K562 (cell line): ENCODE results near the gene CXCL12. TPM values are rescaled to one million over a fixed set of nuclear protein-coding genes. Genes with fewer than 3 reads are reported as not detected.

Source experiments
- ATAC-seq: fragments of 200-7000 bp; cut with Tn5 transposase; 3 replicates; pipeline ENCODE4 v1.9.1; 2020; ENCODE audit warnings: moderate library complexity
- BruUV-seq: library from RNA; stranded (reverse); fragments of 400-500 nt; replicated peaks from 2 replicates; lab custom pipeline; 2021; lab: Mats Ljungman, UMichigan
- CTCF ChIA-PET: fragments of 300-600 bp; formaldehyde crosslinking; extraction: SDS; loops from one replicate; lab custom pipeline; 2021; ENCODE audit warnings: low intra/inter-chr PET ratio; lab: Yijun Ruan, JAX
- POLR2A ChIA-PET: fragments of 300-600, 350-650 bp; sonication (Branson Sonifier 250); formaldehyde crosslinking; extraction: SDS; loops from one replicate; lab custom pipeline; 2021; ENCODE audit warnings: antibody characterized with exemption, inconsistent platforms; lab: Yijun Ruan, JAX
- DNase-seq, 4 experiments: peaks; one replicate each; pipeline versions ENCODE4 v3.0.0 to v3.0.0-alpha.2; 2011 to 2018; ENCODE audit warnings: low spot score in 3 of 4, mixed read lengths in 3 of 4; ENCODE audit errors: extremely low read depth in 1 of 4
- FAIRE-seq: peaks from 2 replicates; lab custom pipeline; 2011; peaks lifted over from hg19 to GRCh38; lab: Jason Lieb, UNC
- H2AFZ ChIP-seq: 2 replicates; pipeline ENCODE4 v1.6.0; 2011; ENCODE audit warnings: low read depth, low read length, control low read depth, inconsistent platforms
- H3K27ac ChIP-seq: fragments of 200-600 bp; 3 replicates; pipeline ENCODE4 v1.8.0; 2011; ENCODE audit warnings: low read depth, mild to moderate bottlenecking, control low read depth, inconsistent platforms, low read length, moderate library complexity, mixed read lengths; ENCODE audit errors: extremely low read depth
- H3K27me3 ChIP-seq, 2 experiments: fragments of 300-600 bp in 1 of 2; 2 replicates in 1 of 2; 3 replicates in 1 of 2; pipeline versions ENCODE4 v1.6.0 to v1.8.0; 2011; ENCODE audit warnings: inconsistent platforms in 2 of 2, low read length in 2 of 2, mild to moderate bottlenecking in 1 of 2, mixed read lengths in 1 of 2, moderate library complexity in 1 of 2; ENCODE audit not compliant: control insufficient read depth in 2 of 2, insufficient read depth in 2 of 2
- H3K36me3 ChIP-seq: fragments of 300-600 bp; 3 replicates; pipeline ENCODE4 v1.8.0; 2011; ENCODE audit warnings: mild to moderate bottlenecking, low read length, inconsistent platforms; ENCODE audit not compliant: control insufficient read depth, insufficient read depth
- H3K4me1 ChIP-seq, 2 experiments: fragments of 200-600 bp in 1 of 2; replicated peaks in 1 of 2; 2 replicates in 1 of 2; 3 replicates in 1 of 2; pipeline versions ENCODE4 v1.5.1 to v1.8.0; 2011; ENCODE audit warnings: inconsistent platforms in 2 of 2, low read length in 2 of 2, mild to moderate bottlenecking in 1 of 2, mixed read lengths in 1 of 2, moderate library complexity in 1 of 2; ENCODE audit not compliant: control insufficient read depth in 2 of 2, insufficient read depth in 2 of 2
- H3K4me2 ChIP-seq: 2 replicates; pipeline ENCODE4 v1.6.1; 2011; ENCODE audit warnings: low read length, control low read depth, inconsistent platforms, mixed read lengths; ENCODE audit not compliant: insufficient read depth
- H3K4me3 ChIP-seq: fragments of 200-600 bp; sonication (generic), shearing (Covaris generic); 2 replicates; pipeline ENCODE4 v1.5.1; 2016; ENCODE audit warnings: control low read depth, inconsistent platforms
- H3K79me2 ChIP-seq: fragments of 200-600 bp; 3 replicates; pipeline ENCODE4 v1.8.0; 2011; ENCODE audit warnings: low read length, inconsistent platforms; ENCODE audit not compliant: control insufficient read depth, insufficient read depth
- H3K9ac ChIP-seq, 2 experiments: 2 replicates each; pipeline versions ENCODE4 v1.6.0 to v1.6.1; 2011; ENCODE audit warnings: low read depth in 2 of 2, low read length in 2 of 2, control low read depth in 1 of 2, inconsistent platforms in 1 of 2, mild to moderate bottlenecking in 1 of 2, mixed read lengths in 1 of 2; ENCODE audit not compliant: insufficient read depth in 1 of 2
- H3K9me1 ChIP-seq: one replicate; pipeline ENCODE4 v1.6.0; 2011; ENCODE audit warnings: inconsistent platforms, mild to moderate bottlenecking, low read length, moderate library complexity; ENCODE audit not compliant: control insufficient read depth, insufficient read depth
- H3K9me3 ChIP-seq: replicated peaks from 2 replicates; pipeline ENCODE4 v1.5.1; 2011; ENCODE audit warnings: low read depth, low read length, inconsistent platforms; ENCODE audit not compliant: control insufficient read depth, insufficient read depth
- H4K20me1 ChIP-seq: replicated peaks from 2 replicates; pipeline ENCODE4 v1.6.1; 2011; ENCODE audit warnings: low read length, inconsistent platforms, mixed read lengths; ENCODE audit not compliant: control insufficient read depth, insufficient read depth
- ARNT ChIP-seq, 2 experiments: fragments of 450-650 bp; IDR thresholded peaks; 2 replicates each; pipeline ENCODE4 v1.6.1; 2016; ENCODE audit warnings: mild to moderate bottlenecking in 1 of 2
- CEBPB ChIP-seq: fragments of 450-650 bp; IDR thresholded peaks from 2 replicates; pipeline ENCODE4 v1.6.1; 2016; ENCODE audit warnings: missing genetic modification characterization, missing compliant biosample characterization
- ESRRA ChIP-seq: fragments of 450-650 bp; IDR thresholded peaks from 2 replicates; pipeline ENCODE4 v1.6.1; 2014; ENCODE audit warnings: low read depth, mild to moderate bottlenecking, moderate library complexity, borderline replicate concordance
- ETV1 ChIP-seq: fragments of 450-650 bp; conservative IDR thresholded peaks from 2 replicates; pipeline ENCODE4 v1.6.1; 2016; ENCODE audit warnings: missing genetic modification characterization, control low read depth, low read depth, missing compliant biosample characterization
- GATA2 ChIP-seq: sonication (generic); formaldehyde crosslinking; IDR thresholded peaks from 2 replicates; pipeline ENCODE4 v1.4.0; 2020; ENCODE audit warnings: mild to moderate bottlenecking, missing genetic modification reagents
- GTF2F1 ChIP-seq: IDR thresholded peaks from 2 replicates; pipeline ENCODE4 v1.6.1; 2011; ENCODE audit warnings: low read depth, low read length, improper control_type of control experiment
- HNRNPK ChIP-seq: fragments of 200-400 bp; formaldehyde crosslinking; IDR thresholded peaks from one replicate; pipeline ENCODE4 v1.6.1; 2018; ENCODE audit warnings: mild to moderate bottlenecking, low read depth, low read length; ENCODE audit not compliant: poor library complexity, severe bottlenecking
- L3MBTL2 ChIP-seq: fragments of 450-650 bp; IDR thresholded peaks from 2 replicates; pipeline ENCODE4 v1.6.1; 2016; ENCODE audit warnings: mild to moderate bottlenecking, moderate library complexity
- PRMT5 ChIP-seq: sonication (generic); formaldehyde crosslinking; IDR thresholded peaks from 2 replicates; pipeline ENCODE4 v1.5.0; 2020; ENCODE audit warnings: missing genetic modification reagents
- SIRT6 ChIP-seq: IDR thresholded peaks from one replicate; pipeline ENCODE4 v1.6.1; 2012; ENCODE audit warnings: low read depth, mild to moderate bottlenecking, control low read depth, inconsistent platforms, low read length, moderate library complexity
- U2AF2 ChIP-seq: fragments of 200-400 bp; formaldehyde crosslinking; optimal IDR thresholded peaks from 2 replicates; pipeline ENCODE3; 2017; ENCODE audit warnings: low read depth, mild to moderate bottlenecking, low read length
- ZBTB1 ChIP-seq: sonication (generic); formaldehyde crosslinking; IDR thresholded peaks from 2 replicates; pipeline ENCODE4 v1.8.1; 2023; ENCODE audit warnings: missing genetic modification reagents, low read depth, mild to moderate bottlenecking, borderline replicate concordance
- ZNF140 ChIP-seq: fragments of 250-450 bp; sonication (Bioruptor Pico); IDR thresholded peaks from 2 replicates; pipeline ENCODE4 v1.8.0; 2021; ENCODE audit warnings: moderate library complexity, mild to moderate bottlenecking, inconsistent platforms
- ZNF212 ChIP-seq: fragments of 450-650 bp; formaldehyde crosslinking; IDR thresholded peaks from 2 replicates; pipeline ENCODE4 v1.4.0; 2020; ENCODE audit warnings: mild to moderate bottlenecking
- ZNF347 ChIP-seq: fragments of 450-650 bp; formaldehyde crosslinking; IDR thresholded peaks from 2 replicates; pipeline ENCODE4 v1.4.0; 2020; ENCODE audit warnings: low read depth, mild to moderate bottlenecking, moderate library complexity
- ZNF655 ChIP-seq: fragments of 250-450 bp; sonication (Bioruptor Pico); IDR thresholded peaks from 2 replicates; pipeline ENCODE4 v1.5.0; 2021
- WGBS: fragments of 100-300 bp; shearing (Covaris generic); methylation state at CpG from one replicate; pipeline ENCODE4 v1.1.6; 2016; ENCODE audit warnings: low coverage, mixed read lengths; ENCODE audit not compliant: insufficient coverage; ENCODE audit errors: missing lambda C conversion rate; 5-methylcytosine and 5-hydroxymethylcytosine counted together
- in situ Hi-C: fragments of 300-500 bp; cut with MboI; formaldehyde crosslinking; loops from 4 replicates; pipeline ENCODE4 v1.15.0; 2018; ENCODE audit warnings: inconsistent platforms, mixed read lengths
- intact Hi-C: fragments of 100-400 bp; cut with micrococcal nuclease; formaldehyde crosslinking; loops from 2 replicates; pipeline ENCODE4 v1.14.2; 2022
- polyA plus RNA-seq, 8 experiments: library from polyadenylated mRNA; depleted of rRNA in 4 of 8; stranded (reverse) in 5 of 8; unstranded in 3 of 8; fragments of >200 nt; fragmentation: Nextera tagmentation in 2 of 8; fragmentation: Illumina TruSeq in 1 of 8; extraction: Ambion mirVana in 2 of 8; extraction: Trizol in 1 of 8; gene quantifications; 2 replicates each; pipeline versions ENCODE4 v1.2.1 to v1.2.3, GENCODE V29; 2011 to 2014; ENCODE audit warnings: inconsistent platforms in 1 of 8, missing spikeins in 1 of 8
- total RNA-seq, 7 experiments: library from RNA; depleted of rRNA in 6 of 7; stranded (reverse); fragments of >200 nt in 6 of 7; fragmentation: Illumina TruSeq in 2 of 7; extraction: Trizol in 2 of 7; gene quantifications; 2 replicates each; pipeline versions ENCODE4 v1.2.1 to v1.2.3, GENCODE V29; 2011 to 2021; ENCODE audit warnings: low replicate concordance in 1 of 7

The CXCL12 gene
- total and polyA plus RNA-seq, 9 of the 15 experiments (the other 6 are each of a cell fraction or from before 2014, with no cell fraction given): 0.18 TPM; not detected in 8

- no peaks in the 10 kb centered on the region for H3K9me3 ChIP-seq
- POLR2A ChIA-PET: interaction anchor here (0.6 to 1.2 kb wide), 2 partner anchors 11 to 14 kb away, joined by 3 to 5 read pairs; no protein-coding TSS in a partner anchor
- H3K4me2 ChIP-seq: no peak overlapping the region
- intact Hi-C loops (no loop called here), in situ Hi-C loops (no loop called here)
- no peak overlapping the region for H3K27ac ChIP-seq
- H3K27me3 ChIP-seq: peaks cover 3 to 14% of the 10 kb centered on the region in 2 experiments; a peak in 3 of 5 replicates
- 0% methylated on average over 12 of the region's 13 CpGs for WGBS
- peaks cover 4% of the 10 kb centered on the region; the same call in 1 of the 2 replicates for H4K20me1 ChIP-seq
- H3K36me3 ChIP-seq: no peaks in the 10 kb centered on the region
- FAIRE-seq (no peak), DNase-seq (no peak), ATAC-seq (no peak)
- no peak overlapping the region for H2AFZ ChIP-seq
- no peaks in the 10 kb centered on the region for H3K4me1 ChIP-seq
- no peaks in the 10 kb centered on the region for H3K79me2 ChIP-seq
- TF ChIP-seq ZNF140 (CRISPR knock-in tag) (no peak), ESRRA (no peak), ZNF212 (CRISPR knock-in tag) (no peak), L3MBTL2 (no peak)
- no peak overlapping the region for H3K4me3 ChIP-seq
- no peak overlapping the region for H3K9ac ChIP-seq
- CTCF ChIA-PET: no interaction called here
- no peaks in the 10 kb centered on the region for H3K9me1 ChIP-seq
- BruUV-seq: no TSS peak
Measured at GRCh38 chr10:44362866-44363711, 21.8 kb downstream of the CXCL12 start.

- H3K4me2 ChIP-seq: no peak overlapping the region
- BruUV-seq: no TSS peak
- no peak for ATAC-seq
- peaks cover 8 to 19% of the 10 kb centered on the region in 2 experiments; a peak in 3 of 5 replicates for H3K27me3 ChIP-seq
- no peak for DNase-seq
- CTCF ChIA-PET: no interaction called here
- H2AFZ ChIP-seq: no peak overlapping the region
- H3K36me3 ChIP-seq: no peaks in the 10 kb centered on the region
- no peak overlapping the region for H3K9ac ChIP-seq
- POLR2A ChIA-PET: interaction anchor here (0.6 to 1.2 kb wide), 2 partner anchors 18 to 39 kb away, joined by 3 read pairs; no protein-coding TSS in a partner anchor
- intact Hi-C loops: no loop called here
- peaks cover 4% of the 10 kb centered on the region; the same call in 1 of the 2 replicates for H4K20me1 ChIP-seq
- H3K9me3 ChIP-seq: no peaks in the 10 kb centered on the region
- H3K4me3 ChIP-seq: no peak overlapping the region
- no peak overlapping the region for H3K27ac ChIP-seq
- no peaks in the 10 kb centered on the region for H3K79me2 ChIP-seq
- no peaks in the 10 kb centered on the region for H3K9me1 ChIP-seq
- FAIRE-seq: no peak
- WGBS: 0% methylated on average over 1 of the region's 1 CpG
- no peaks in the 10 kb centered on the region for H3K4me1 ChIP-seq
- in situ Hi-C loops: no loop called here
- no peak for TF ChIP-seq GATA2 (CRISPR knock-in tag)
- no peak for TF ChIP-seq ARNT (IDR thresholded peaks at IDR 0.05)
- TF ChIP-seq SIRT6: no peak
- no peak for TF ChIP-seq ZNF655
- no peak for TF ChIP-seq ZBTB1 (CRISPR knock-in tag)
- no peak for TF ChIP-seq ETV1 (tag)
- no peak for TF ChIP-seq ZNF347 (CRISPR knock-in tag)
- no peak for TF ChIP-seq PRMT5
- TF ChIP-seq U2AF2: no peak
- TF ChIP-seq GTF2F1: no peak
- no peak for TF ChIP-seq HNRNPK
- no peak for TF ChIP-seq CEBPB
Measured at GRCh38 chr10:44361109-44361508, 23.8 kb downstream of the CXCL12 start.
